Left colon (tissue), 2 donors: ENCODE data around the gene TTLL3. TPM values are rescaled to one million over a fixed set of nuclear protein-coding genes. Genes with fewer than 3 reads are reported as not detected.

Experiments
- ATAC-seq: fragments of 200-7000 bp; cut with Tn5 transposase; one replicate; pipeline ENCODE4 v1.9.1; 2020; ENCODE audit warnings: mild to moderate bottlenecking, moderate library complexity
- DNase-seq, 2 donors: peaks; one replicate each; pipeline ENCODE4 v3.0.0-alpha.2; 2020
- intact Hi-C, 2 donors: fragments of 100-400 bp; cut with DNase I in 1 of 2; cut with micrococcal nuclease in 1 of 2; formaldehyde crosslinking; loops; one replicate each; pipeline versions ENCODE4 v1.11.2 to v1.14.0; 2022; cut with DNase I, micrococcal nuclease
- total RNA-seq, 2 donors: library from RNA; stranded (reverse); fragmentation: NEBNext Ultra II Directional; extraction: Animal tissue kit (Norgen Biotek cat#: 25700); gene quantifications; one replicate each; pipeline ENCODE4 v1.2.1, GENCODE V29; 2021
- donor health status: DM: no; HTN: no; CAD: no.
- donor health status: DM: yes; HTN: yes; CAD: no.

Gene TTLL3
- total RNA-seq, 2 donors from 2014 or later: 40.2 to 47.1 TPM

DNA sequence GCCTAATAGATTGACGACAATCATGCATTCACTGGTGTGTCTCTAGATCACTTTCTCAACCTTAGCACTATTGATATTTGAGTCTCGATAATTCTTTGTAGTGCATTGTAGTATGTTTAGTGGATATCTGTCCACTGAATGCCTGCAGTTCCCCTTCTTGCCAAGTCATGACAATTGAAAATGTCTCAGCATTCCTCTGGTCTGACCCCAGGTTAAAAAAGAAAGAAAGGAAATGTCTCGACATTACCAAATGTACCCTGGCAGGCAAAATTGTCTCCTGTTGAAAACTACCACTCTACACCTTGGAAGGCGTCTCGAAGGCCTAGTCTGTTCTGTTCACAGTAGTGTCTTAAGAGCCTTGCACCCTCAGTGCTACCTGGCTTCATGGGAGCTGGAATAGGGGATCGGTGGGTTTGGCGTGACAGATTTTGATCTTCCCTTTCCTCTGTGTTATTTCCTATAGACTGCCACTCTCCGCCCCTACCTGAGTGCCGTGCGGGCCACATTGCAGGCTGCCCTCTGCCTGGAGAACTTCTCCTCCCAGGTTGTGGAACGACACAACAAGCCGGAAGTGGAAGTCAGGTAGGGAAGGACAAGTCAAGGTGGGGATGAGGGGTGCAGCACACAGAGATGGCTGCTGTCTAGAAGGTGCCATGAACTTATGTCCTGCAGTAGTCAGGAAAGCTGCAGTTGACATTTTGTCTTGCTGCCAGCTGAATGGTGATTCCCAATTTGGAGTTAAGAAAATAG lies 12.7 kb upstream of the TTLL3 start:
- intact Hi-C loops: no loop called here
- ATAC-seq (no peak), DNase-seq (no peak)

- DNase-seq (no peak), ATAC-seq (peak; percentile 50)
- intact Hi-C loops: no loop called here
These were observed 9.5 kb upstream of the TTLL3 start for GRCh38 chr3:9800529-9800928.

DNA sequence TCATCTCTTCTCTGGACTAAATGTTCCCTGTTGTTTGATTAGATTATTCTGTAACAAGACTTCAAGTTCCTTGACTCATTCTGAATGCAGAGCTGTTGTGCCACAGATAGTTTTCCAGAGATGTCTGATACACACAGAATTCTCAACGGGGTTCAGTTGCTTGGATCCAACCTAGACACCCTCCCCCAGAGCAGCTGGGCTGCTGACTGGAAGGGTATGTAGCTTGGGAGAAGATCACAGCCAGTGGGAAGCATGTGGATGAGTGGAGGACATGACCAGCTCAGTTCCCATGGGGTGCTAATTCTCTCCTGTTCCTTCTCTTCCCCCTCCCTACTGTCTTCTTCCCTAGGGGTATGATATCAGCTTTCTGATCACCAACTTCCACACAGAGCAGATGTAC lies 6.6 kb upstream of the TTLL3 start:
- intact Hi-C loops: no loop called here
- ATAC-seq (no peak), DNase-seq (no peak)

- intact Hi-C loops: no loop called here
- DNase-seq (no peak), ATAC-seq (no peak)
These were observed 5.1 kb upstream of the TTLL3 start for GRCh38 chr3:9804996-9805395.

- ATAC-seq (no peak), DNase-seq (no peak)
- intact Hi-C loops: no loop called here
These were observed 3.9 kb upstream of the TTLL3 start for GRCh38 chr3:9806137-9806536.

- DNase-seq: no peak
- intact Hi-C loops: no loop called here
- ATAC-seq: no peak
These were observed 3.1 kb upstream of the TTLL3 start for GRCh38 chr3:9806688-9807589.

DNA sequence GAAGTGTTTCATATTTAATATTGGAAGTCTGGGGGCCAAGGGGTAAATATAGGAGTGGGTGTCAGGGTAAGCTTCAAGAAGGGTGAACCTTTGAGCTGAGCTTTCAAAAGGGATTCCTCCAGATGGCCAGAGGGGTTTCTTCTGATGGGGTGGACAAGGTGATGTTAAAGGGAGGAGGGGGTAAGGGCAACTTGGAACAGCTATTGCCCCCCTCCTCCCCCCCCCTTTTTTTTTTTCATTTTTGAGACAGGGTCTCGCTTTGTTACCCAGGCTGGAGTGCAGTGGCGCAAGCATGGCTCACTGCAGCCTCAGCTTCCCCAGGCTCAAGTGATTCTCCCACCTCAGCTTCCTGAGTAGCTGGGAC lies 2.1 kb upstream of the TTLL3 start:
- ATAC-seq (no peak), DNase-seq (no peak)
- intact Hi-C loops: no loop called here

DNA sequence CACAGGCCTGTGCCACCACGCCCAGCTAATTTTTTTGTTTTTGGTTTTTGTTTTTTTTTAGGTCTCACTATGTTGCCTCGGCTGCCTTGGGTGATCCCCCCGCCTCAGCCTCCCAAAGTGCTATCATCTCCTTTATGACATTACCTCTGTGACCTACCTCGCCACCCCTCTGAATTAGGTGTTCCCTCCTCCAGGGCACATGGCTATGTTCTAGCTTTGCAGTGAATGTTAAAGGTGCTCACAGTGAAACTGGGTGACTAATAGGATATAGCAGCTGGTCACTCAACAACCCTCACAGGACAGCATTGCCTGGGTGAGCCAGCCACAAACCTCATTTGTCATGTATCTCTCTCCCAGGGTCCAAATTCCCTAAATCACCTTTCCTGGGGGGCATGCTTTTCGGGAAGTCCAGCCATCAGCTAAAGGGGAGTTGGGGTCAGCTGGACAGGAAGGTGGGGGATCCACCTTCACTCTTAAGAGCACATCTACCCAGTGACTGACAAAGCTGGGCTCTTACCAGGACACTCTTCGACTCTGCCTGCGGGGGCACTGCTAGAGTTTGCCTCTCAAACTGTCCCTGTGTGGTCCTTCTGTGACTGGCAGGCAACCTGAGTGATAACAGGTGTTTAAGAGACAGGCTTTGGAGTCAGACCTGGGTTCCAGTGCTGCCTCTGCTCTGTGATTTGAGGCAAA lies 1.6 kb upstream of the TTLL3 start:
- intact Hi-C loops: no loop called here
- ATAC-seq: peak; percentile 18
- peak in 1 of 2 donors; percentile 43 for DNase-seq

DNA sequence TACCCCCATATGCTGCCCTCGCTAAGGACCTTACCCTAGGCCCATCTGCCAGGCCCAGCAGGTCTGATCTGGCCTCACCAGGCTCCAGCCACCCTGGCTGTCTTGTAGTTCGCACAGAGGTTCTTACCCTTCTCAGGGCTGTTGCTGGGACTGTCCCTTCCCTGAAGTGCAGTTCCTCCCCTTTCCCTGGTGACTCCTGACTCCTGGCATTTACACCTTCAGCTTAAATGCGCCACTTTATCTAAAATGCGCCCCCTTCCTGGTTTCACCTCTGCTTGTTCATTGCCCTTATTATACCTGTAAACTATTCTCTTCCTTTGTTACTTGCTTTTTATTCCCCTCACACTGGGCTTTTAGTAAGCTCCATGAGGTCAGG lies 835 bp upstream of the TTLL3 start:
- intact Hi-C loops: no loop called here
- ATAC-seq: peak; percentile 59
- peak; percentile 44 to 54 for DNase-seq

DNA sequence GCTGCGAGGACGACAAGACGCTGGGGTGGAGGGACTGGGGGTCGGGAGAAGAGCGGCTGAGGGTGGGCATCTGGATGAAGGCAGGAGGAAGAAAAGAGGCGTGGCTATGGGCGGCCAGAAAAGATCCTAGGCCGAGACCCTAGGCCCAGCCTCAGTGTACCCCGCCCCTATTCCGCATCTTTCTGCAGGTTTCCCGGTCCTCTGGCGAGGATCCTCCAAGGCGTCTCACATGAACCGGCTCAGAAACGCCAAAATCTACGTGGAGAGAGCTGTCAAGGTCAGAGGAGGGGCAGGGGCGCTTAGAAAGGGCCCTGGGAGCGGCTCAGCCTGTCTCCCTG lies 340 bp downstream of the TTLL3 start:
- intact Hi-C loops: no loop called here
- DNase-seq (no peak), ATAC-seq (peak; percentile 2)

DNA sequence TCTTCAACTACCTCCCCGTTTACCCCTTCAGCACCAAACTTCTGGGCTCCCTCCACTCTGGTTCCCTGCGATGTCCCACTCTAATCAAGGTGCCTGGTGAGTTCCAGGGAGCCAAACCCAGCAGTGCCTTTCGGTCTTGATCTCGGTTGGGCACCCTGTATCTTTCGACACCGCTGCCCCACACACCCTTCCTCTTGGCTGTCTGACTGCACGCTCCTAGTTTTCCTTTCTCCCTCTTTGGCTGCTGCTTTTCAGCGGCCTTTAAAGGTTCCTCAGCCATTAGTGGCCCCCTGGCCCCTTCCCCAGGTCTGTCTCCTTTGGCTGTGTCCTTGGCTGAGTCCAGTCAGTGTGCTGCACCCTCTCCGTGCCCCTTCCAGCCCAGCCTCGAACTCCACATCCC lies 784 bp downstream of the TTLL3 start:
- ATAC-seq: no peak
- DNase-seq: no peak
- intact Hi-C loops: no loop called here

- intact Hi-C loops: no loop called here
- ATAC-seq (no peak), DNase-seq (no peak)
These were observed 2.9 kb downstream of the TTLL3 start for GRCh38 chr3:9812870-9813483.

DNA sequence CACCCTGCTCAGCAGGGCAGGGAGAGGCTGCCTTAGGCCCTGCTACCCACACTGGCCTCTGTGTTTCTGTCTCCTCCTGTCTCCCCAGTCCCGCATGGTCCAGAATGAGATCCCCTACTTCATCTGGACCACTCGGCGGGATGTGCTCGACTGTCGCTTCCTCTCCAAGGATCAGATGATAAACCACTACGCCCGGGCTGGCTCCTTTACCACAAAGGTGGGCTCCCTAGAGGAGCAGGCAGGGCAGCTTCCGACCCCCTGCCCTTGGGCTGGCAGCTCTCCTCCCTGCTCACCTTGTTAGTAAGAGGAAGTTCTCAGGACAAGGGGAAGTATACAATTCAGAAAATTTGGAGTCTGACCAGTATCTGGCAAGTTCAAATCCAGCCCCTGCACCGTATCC lies 5.9 kb downstream of the TTLL3 start:
- ATAC-seq: no peak
- no peak for DNase-seq
- intact Hi-C loops: no loop called here

DNA sequence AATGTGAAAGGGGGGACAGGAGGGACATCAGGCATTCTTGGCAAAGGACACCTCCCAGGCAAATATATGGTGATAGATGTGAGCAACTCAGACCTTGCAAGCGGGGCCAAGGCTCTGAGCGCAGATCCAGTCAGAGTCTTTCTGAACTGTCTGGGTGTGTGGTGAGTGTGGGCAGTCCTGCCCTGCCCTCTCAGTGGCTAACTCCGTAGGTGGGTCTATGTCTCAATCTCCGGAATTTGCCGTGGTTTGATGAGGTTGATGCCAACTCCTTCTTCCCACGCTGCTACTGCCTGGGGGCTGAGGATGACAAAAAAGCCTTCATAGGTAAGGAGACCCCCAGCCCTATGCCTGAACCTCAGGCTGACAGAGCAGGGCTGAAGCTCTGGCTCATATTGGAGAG lies 7.4 kb downstream of the TTLL3 start:
- ATAC-seq: no peak
- DNase-seq: no peak
- intact Hi-C loops: no loop called here

- no peak for ATAC-seq
These were observed 8.7 kb downstream of the TTLL3 start for GRCh38 chr3:9818666-9819335.

DNA sequence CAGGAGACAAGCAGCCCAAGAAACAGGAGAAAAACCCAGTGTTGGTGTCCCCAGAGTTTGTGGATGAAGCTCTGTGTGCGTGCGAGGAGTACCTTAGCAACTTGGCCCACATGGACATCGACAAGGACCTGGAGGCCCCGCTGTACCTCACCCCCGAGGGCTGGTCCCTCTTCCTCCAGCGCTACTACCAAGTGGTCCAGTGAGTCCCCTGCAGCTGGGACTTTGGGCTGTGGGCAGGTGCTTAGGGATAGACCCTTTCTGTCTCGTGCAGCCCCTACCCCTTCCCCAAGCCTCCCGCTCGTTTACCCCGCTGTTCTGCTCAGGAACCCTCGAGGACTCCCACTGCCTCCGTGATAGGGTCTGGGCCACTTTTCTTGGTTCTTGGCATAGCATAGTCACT lies 10.5 kb downstream of the TTLL3 start:
- DNase-seq: no peak
- intact Hi-C loops: no loop called here
- no peak for ATAC-seq

More at GRCh38 chr3:9818666-9819335, 8.7 kb downstream of the TTLL3 start:
- intact Hi-C loops: no loop called here
- DNase-seq: no peak

GRCh38 chr3:9820946-9821345 lies 10.9 kb downstream of the TTLL3 start:
- intact Hi-C loops: no loop called here
- DNase-seq (no peak), ATAC-seq (peak; percentile 38)

DNA sequence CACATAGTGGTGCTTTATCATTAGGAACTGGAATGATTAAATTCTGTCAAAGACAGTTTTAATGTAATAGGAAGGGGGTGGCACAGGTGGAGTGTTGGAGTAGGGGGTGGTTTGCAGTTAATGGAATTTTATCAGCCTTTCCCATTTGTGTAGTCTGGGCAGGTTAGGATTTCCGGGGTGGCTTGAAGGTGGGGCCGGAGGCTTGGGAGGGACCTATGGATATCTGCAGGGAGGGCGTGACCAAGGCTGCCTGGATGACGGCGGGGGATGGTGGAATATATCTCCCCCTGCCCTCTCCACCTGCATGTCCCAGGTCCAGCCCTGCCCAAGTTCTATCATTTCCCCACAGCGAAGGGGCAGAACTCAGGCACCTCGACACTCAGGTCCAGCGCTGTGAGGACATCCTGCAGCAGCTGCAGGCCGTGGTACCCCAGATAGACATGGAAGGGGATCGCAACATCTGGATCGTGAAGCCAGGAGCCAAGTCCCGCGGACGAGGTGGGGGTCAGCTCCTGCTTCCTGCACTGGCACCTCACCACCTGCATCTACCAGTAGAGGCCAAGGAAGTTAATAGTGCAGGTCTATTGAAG lies 15.5 kb downstream of the TTLL3 start:
- intact Hi-C loops: no loop called here
- peak; percentile 82 for ATAC-seq

More for the DNA sequence above, 15.5 kb downstream of the TTLL3 start:
- peak in 1 of 2 donors; percentile 29 for DNase-seq
